ELF-1 (cell line): ENCODE data around the gene USP30.
"Not testable (repeated sequence)": the region's sequence is repeated elsewhere in the genome, so short reads cannot be mapped to it uniquely, and the experiment has no call there.

Experiments
- DNase-seq: peaks from one replicate; pipeline ENCODE4 v3.0.0-alpha.2; 2016; ENCODE audit warnings: low read depth, low spot score

The USP30 gene

GRCh38 chr12:109053382-109054123 is 1.2 kb downstream of the USP30 start:
- no peak for DNase-seq

GRCh38 chr12:109054124-109054513 is 1.7 kb downstream of the USP30 start:
- not testable (repeated sequence) for DNase-seq

GRCh38 chr12:109054520-109054919 is 2.1 kb downstream of the USP30 start:
- DNase-seq: no peak

GRCh38 chr12:109056891-109057290 is 4.5 kb downstream of the USP30 start:
- DNase-seq: no peak

GRCh38 chr12:109057376-109057775 is 5.0 kb downstream of the USP30 start:
- DNase-seq: no peak

GRCh38 chr12:109058773-109059172 is 6.4 kb downstream of the USP30 start:
- no peak for DNase-seq

GRCh38 chr12:109064143-109064542 is 11.8 kb downstream of the USP30 start:
- no peak for DNase-seq

- no peak for DNase-seq
Observed at GRCh38 chr12:109065154-109065852, 12.9 kb downstream of the USP30 start.

- no peak for DNase-seq
Observed at GRCh38 chr12:109065853-109066193, 13.4 kb downstream of the USP30 start.

GRCh38 chr12:109069307-109070271 is 17.2 kb downstream of the USP30 start:
- peak; percentile 66 for DNase-seq

- no peak for DNase-seq
Observed at GRCh38 chr12:109074866-109075265, 22.5 kb downstream of the USP30 start.

- no peak for DNase-seq
Observed at GRCh38 chr12:109082751-109083150, 30.4 kb downstream of the USP30 start.

GRCh38 chr12:109084425-109084824 is 32.0 kb downstream of the USP30 start:
- DNase-seq: no peak

- no peak for DNase-seq
Observed at GRCh38 chr12:109085590-109085989, 33.2 kb downstream of the USP30 start.

GRCh38 chr12:109087250-109087649 is 34.9 kb downstream of the USP30 start:
- DNase-seq: no peak

GRCh38 chr12:109088818-109089217 is 36.4 kb downstream of the USP30 start:
- DNase-seq: no peak

GRCh38 chr12:109089683-109090082 is 37.3 kb downstream of the USP30 start:
- DNase-seq: no peak

GRCh38 chr12:109092497-109093021 is 40.2 kb downstream of the USP30 start:
- no peak for DNase-seq

- peak; percentile 97 for DNase-seq
Observed at GRCh38 chr12:109093022-109093918, 40.9 kb downstream of the USP30 start, which contains the start of gene ALKBH2. ALKBH2 (minus strand) TSS chr12:109093472; CDS start chr12:109092786, 686 bp downstream.

GRCh38 chr12:109097140-109097434 is 44.7 kb downstream of the USP30 start:
- no peak for DNase-seq
